Stimulated activated CD4-positive, alpha-beta T cell treated with anti-CD3 and anti-CD28 coated beads, Interleukin-1b, Interleukin-23, amount 100 ng/mL, for 4 hours (primary cell): Measurements from ENCODE around the gene SLC25A47.
"Not testable (repeated sequence)": the region's sequence is repeated elsewhere in the genome, so short reads cannot be mapped to it uniquely, and the experiment has no call there.

Experiments
- DNase-seq, 2 donors: peaks; one replicate each; pipeline ENCODE4 v3.0.0-alpha.2; 2020; ENCODE audit warnings: low read depth in 2 of 2

The SLC25A47 gene

DNA sequence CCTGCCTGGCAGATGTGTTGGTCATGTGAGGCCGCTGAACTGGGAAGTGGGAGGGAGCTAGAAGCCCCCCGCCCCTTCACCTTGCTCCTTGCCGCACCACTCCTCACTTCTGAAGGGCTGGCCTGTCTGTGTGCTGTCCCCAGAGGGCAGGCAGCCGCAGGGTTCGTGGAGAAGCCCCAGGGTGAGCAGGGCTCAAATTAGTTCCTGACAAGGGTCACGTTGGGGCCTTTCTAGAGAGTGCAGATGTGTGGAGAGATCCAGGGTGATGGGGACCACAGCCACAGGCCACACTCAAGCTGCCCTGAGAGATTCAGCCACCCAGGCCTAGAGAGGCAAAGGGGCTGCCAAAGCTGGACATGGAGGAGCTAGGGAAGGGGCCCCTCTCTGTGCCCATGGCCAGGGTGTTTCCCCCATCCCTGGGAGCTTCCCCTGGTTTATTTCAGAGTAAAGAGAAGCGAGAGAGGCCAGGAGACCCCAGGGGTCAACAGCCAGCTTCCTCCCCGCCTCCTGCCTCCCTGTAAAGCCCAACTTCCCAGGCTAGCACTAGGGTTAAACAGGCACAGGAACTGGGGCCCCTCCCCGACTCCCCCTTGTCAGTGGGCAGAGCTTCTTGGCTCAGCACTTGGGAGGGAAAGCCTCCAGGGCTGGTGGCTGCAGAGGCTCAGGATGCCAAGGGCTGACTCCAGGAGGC, 33.1 kb upstream of the SLC25A47 start:
- no peak for DNase-seq

GRCh38 chr14:100290607-100291304, 32.4 kb upstream of the SLC25A47 start:
- no peak for DNase-seq

- DNase-seq = no peak
These were observed 31.6 kb upstream of the SLC25A47 start for GRCh38 chr14:100291305-100292075.

DNA sequence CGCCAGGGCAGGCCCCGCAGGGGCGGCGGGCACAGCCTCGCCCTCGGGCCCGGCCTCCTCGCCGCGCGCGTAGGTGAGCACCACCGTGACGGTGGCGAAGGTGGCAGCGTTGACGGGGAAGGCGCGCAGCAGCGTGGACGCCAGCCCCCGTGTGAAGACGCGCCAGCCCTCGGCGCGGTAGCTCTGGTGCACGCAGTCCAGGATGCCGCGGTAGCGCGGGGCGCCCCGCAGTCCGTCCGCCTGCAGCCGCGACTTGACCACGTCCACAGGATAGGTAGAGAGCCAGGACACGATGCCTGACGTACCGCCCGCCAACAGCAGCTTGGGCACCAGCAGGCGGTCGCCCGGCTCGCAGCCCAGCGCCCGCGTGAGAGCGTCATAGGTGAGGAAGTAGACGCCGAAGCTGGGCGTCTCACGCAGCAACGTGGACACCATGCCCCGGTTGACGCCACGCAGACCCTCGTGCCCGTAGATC, 30.8 kb upstream of the SLC25A47 start:
- DNase-seq = no peak

GRCh38 chr14:100292776-100293461, 30.2 kb upstream of the SLC25A47 start:
- no peak for DNase-seq

- no peak for DNase-seq
These were observed 29.5 kb upstream of the SLC25A47 start for GRCh38 chr14:100293497-100294212.

GRCh38 chr14:100294213-100294962, 28.8 kb upstream of the SLC25A47 start:
- DNase-seq = no peak

- DNase-seq = no peak
These were observed 28.2 kb upstream of the SLC25A47 start for GRCh38 chr14:100294963-100295330.

DNA sequence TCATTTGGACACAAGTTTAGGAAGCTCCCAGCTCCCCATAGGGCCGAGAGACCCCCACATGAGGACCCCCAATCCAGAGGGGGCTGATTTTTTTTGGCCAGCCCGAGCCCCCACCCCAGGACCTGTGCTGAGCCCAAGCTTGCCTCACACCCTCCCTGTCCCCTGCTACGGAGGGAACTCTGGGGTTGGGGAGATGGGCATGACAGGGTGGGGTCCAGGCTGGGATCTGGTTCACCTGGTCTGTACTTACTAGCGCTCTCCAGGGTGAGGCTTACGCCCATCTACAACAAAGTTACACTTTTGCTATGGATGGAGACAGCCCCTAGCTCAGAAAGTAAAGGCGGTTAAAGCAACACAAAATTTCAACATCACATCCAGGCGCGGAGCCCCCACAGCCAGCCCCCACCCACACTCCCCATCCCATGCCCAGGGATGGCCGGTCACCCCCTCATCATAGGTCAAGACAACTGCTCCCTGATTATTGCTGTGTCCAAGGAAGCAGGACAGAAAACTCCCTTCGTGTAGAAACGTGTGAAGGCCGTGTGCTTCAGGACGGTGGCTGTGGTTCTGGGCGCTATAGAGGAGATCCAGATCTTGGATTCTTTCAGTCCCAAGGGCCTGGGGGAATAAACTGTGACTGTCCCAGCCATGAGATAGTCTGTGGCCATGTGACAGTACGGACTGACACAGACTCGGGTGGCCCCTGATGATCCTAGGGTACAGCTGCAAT, 27.6 kb upstream of the SLC25A47 start:
- DNase-seq = no peak

DNA sequence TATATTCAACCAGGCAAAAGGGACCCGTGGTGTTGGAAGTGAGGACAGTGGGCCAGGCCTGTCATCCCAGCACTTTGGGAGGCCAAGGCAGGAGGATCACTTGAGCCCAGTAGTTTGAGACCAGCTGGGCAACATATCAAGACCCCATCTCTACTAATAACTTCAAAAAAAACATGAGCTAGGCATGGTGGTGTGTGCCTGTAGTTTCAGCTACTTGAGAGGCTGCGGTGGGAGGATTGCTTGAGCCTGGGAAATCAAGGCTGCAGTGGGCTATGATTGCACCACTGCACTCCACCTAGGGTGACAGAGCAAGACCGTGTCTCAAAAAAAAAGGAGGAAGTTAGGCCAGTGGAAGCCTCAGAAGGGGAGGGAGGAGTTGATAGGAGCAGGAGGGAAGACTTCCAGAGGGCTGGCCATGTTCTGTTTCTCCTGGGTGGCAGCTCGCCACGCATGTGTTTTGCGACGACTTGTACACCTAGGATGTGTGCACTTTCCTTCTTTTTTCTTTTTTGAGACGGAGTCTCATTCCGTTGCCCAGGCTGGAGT, 27.0 kb upstream of the SLC25A47 start:
- no peak for DNase-seq

- not testable (repeated sequence) for DNase-seq
These were observed 26.4 kb upstream of the SLC25A47 start for GRCh38 chr14:100296729-100297128.

GRCh38 chr14:100297320-100298300, 25.5 kb upstream of the SLC25A47 start:
- DNase-seq = no peak

GRCh38 chr14:100298551-100299237, 24.4 kb upstream of the SLC25A47 start:
- no peak for DNase-seq

DNA sequence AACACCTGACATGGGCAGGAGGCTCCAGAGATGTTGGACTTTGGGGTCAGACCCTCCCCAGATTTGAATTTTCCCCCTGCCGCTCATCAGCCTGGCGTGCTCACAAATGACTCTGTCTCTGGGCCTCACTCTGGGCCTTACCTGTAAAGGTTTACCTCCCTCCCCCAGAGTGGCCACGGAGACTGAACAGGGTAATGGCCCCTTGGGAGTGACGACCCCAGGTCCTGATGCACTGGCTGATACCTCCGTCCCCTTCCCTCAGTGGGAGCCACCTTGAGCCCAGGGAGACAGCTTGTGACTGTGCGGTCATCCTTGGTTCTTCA, 23.9 kb upstream of the SLC25A47 start:
- DNase-seq = no peak

DNA sequence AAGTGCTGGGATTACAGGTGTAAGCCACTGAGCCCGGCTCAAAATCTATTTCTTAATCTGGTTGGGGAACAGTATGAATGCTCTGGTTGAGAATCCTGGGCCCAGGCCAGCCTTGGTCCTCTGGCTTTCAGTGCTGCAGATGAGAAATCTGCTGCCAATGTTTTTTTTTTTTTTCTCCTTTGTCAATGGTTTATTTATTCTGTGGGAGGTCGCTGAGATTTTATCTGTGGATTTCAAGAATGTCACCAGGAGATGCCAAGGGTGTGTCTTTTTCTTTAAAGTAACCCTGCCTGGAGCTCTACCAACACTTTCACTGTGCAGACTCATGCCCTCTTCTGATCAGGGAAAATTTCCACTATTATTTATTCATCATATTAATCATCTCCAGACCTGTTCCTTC, 20.5 kb upstream of the SLC25A47 start:
- no peak for DNase-seq

DNA sequence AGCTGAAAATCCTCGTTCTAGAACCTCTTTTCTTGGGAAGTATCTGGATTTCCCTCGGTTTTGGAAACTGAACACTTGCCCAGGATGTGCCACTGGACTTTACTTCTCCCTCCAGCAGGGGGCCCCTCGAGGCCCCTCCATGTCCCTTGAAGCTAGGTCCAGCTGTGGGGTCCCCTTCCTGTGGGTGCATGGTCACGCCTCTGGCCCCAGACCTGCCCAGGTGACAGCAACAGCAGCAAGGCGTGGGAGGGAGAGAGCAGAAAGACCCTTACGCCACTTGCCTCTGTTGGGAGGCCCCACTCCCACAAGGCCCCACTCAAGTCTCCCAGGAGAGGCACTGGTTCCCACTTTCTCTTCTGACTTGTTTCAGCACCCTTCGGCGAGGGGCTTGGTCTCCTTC, 20.0 kb upstream of the SLC25A47 start:
- DNase-seq = no peak

DNA sequence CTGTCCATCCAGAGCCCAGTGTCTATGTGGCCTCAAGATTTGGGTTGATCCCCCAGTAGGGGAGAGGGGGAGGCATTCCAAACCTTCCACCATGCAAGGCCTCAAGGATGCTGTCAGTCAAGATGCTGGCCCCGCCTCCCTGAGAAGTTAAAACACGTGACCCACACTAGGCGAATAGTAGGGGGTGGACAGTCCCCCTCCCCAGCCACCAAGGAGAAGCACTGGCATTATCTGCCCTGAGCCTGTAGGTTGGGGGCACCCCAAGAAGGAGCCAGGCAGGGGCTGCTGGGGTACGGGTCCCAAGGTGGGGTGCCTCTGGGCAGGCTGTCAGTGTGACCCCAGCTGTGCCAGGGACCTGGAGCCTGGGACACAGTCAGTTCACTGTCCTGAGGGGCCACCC, 19.2 kb upstream of the SLC25A47 start:
- DNase-seq = no peak

DNA sequence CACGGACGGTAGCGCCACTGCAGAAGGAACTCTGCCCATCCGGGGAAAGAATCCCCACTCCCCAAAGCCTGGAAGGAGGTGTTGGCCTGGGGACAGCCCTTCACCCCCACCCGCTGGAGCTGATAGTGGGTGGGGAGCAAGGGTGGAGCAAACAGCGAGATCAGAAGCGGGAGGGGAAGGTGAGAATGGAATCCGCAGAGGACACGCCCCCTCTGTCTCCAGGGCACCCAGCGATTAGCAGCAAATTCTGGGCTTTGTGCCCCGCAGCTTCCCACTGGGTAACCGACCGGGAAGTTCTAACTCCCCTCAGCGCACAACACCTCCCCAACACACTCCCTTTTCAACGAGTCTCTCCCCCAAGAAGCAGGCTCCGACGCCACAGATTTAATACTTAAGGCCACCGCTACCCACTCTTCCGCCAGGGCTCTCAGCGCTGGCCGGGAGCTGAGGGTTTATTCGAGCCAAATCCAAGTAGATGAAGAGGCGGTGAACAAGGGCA, 18.3 kb upstream of the SLC25A47 start:
- no peak for DNase-seq
